ENCODE results near the gene CPNE4.

Gene CPNE4

GRCh38 chr3:131881777-131882176, 153.0 kb downstream of the CPNE4 start:
- Histone ChIP-seq H3K36me3 (replicated peaks; ENCODE audit: insufficient read depth, low read length) (no peaks in the 10 kb centered on the region), H3K9ac (ENCODE audit: low read length) (no peak overlapping the region), H3K9me3 (replicated peaks; ENCODE audit: insufficient read depth, low read length) (no peaks in the 10 kb centered on the region), H3K4me2 (ENCODE audit: low read depth, low read length) (no peak overlapping the region), H3K79me2 (ENCODE audit: low read length) (no peaks in the 10 kb centered on the region), H4K20me1 (ENCODE audit: insufficient read depth, low read length) (no peaks in the 10 kb centered on the region), H3K27me3 (replicated peaks; ENCODE audit: insufficient read depth, low read length) (no peaks in the 10 kb centered on the region), H3K4me1 (ENCODE audit: low read length) (no peaks in the 10 kb centered on the region), H3K27ac (ENCODE audit: low read length) (no peak overlapping the region), H3K4me3 (ENCODE audit: low read length) (no peak overlapping the region), H3K9me2 (replicated peaks; ENCODE audit: insufficient read depth, low read length) (no peaks in the 10 kb centered on the region), H2AFZ (ENCODE audit: low read length) (no peak overlapping the region), H3F3A (ENCODE audit: insufficient read depth, low read length) (no peaks in the 10 kb centered on the region)
- TF ChIP-seq CTCF (IDR thresholded peaks at IDR 0.05; ENCODE audit: low read length): no peak
- no peak for DNase-seq

GRCh38 chr3:131880948-131881347, 153.9 kb downstream of the CPNE4 start:
- Histone ChIP-seq H3K9me3 (replicated peaks; ENCODE audit: insufficient read depth, low read length) (no peaks in the 10 kb centered on the region), H3F3A (ENCODE audit: insufficient read depth, low read length) (no peaks in the 10 kb centered on the region), H3K9me2 (replicated peaks; ENCODE audit: insufficient read depth, low read length) (no peaks in the 10 kb centered on the region), H3K4me2 (ENCODE audit: low read depth, low read length) (no peak overlapping the region), H3K36me3 (replicated peaks; ENCODE audit: insufficient read depth, low read length) (no peaks in the 10 kb centered on the region), H3K9ac (ENCODE audit: low read length) (no peak overlapping the region), H3K27ac (ENCODE audit: low read length) (no peak overlapping the region), H3K27me3 (replicated peaks; ENCODE audit: insufficient read depth, low read length) (no peaks in the 10 kb centered on the region), H3K79me2 (ENCODE audit: low read length) (no peaks in the 10 kb centered on the region), H3K4me1 (ENCODE audit: low read length) (no peaks in the 10 kb centered on the region), H2AFZ (ENCODE audit: low read length) (no peak overlapping the region), H4K20me1 (ENCODE audit: insufficient read depth, low read length) (no peaks in the 10 kb centered on the region), H3K4me3 (ENCODE audit: low read length) (no peak overlapping the region)
- no peak for DNase-seq
- no peak for TF ChIP-seq EZH2phosphoT487 (IDR thresholded peaks at IDR 0.05; ENCODE audit: low read length)
- TF ChIP-seq CTCF (IDR thresholded peaks at IDR 0.05; ENCODE audit: low read length): no peak
- no peak for TF ChIP-seq EZH2 (optimal IDR thresholded peaks at IDR 0.05; ENCODE audit: low read depth, low read length)

GRCh38 chr3:131868203-131868602, 166.6 kb downstream of the CPNE4 start:
- Histone ChIP-seq H3K4me1 (ENCODE audit: low read length) (no peaks in the 10 kb centered on the region), H4K20me1 (ENCODE audit: insufficient read depth, low read length) (no peaks in the 10 kb centered on the region), H2AFZ (ENCODE audit: low read length) (no peak overlapping the region), H3K4me3 (ENCODE audit: low read length) (no peak overlapping the region), H3K9me2 (replicated peaks; ENCODE audit: insufficient read depth, low read length) (no peaks in the 10 kb centered on the region), H3K79me2 (ENCODE audit: low read length) (no peaks in the 10 kb centered on the region), H3K27ac (ENCODE audit: low read length) (no peak overlapping the region), H3K4me2 (ENCODE audit: low read depth, low read length) (no peak overlapping the region), H3K9me3 (replicated peaks; ENCODE audit: insufficient read depth, low read length) (no peaks in the 10 kb centered on the region), H3K36me3 (replicated peaks; ENCODE audit: insufficient read depth, low read length) (no peaks in the 10 kb centered on the region), H3K9ac (ENCODE audit: low read length) (no peak overlapping the region), H3K27me3 (replicated peaks; ENCODE audit: insufficient read depth, low read length) (no peaks in the 10 kb centered on the region), H3F3A (ENCODE audit: insufficient read depth, low read length) (no peaks in the 10 kb centered on the region)
- no peak for TF ChIP-seq CTCF (IDR thresholded peaks at IDR 0.05; ENCODE audit: low read length)
- no peak for TF ChIP-seq EZH2phosphoT487 (IDR thresholded peaks at IDR 0.05; ENCODE audit: low read length)
- no peak for TF ChIP-seq EZH2 (optimal IDR thresholded peaks at IDR 0.05; ENCODE audit: low read depth, low read length)
- DNase-seq: no peak
